A673 (cell line): ENCODE data around the gene TMEM63A. TPM values are rescaled to one million over a fixed set of nuclear protein-coding genes. Genes with fewer than 3 reads are reported as not detected.

Experiments used
- BruUV-seq: library from RNA; stranded (reverse); fragments of 400-500 nt; replicated peaks from 2 replicates; lab custom pipeline; 2021; lab: Mats Ljungman, UMichigan
- CTCF ChIA-PET: fragments of 300-600 bp; sonication (Branson Sonifier 250); formaldehyde crosslinking; loops from one replicate; lab custom pipeline; 2022; ENCODE audit warnings: antibody characterized with exemption; lab: Charles Lee
- POLR2A ChIA-PET: fragments of 300-600 bp; sonication (Branson Sonifier 250); formaldehyde crosslinking; loops from one replicate; lab custom pipeline; 2022; ENCODE audit warnings: antibody characterized with exemption; ENCODE audit not compliant: low non-redundant PET; lab: Charles Lee
- DNase-seq: peaks from one replicate; pipeline ENCODE4 v3.0.0-alpha.2; 2015; ENCODE audit warnings: low spot score
- H3K27ac ChIP-seq: fragments of 200-600 bp; sonication (generic); 2 replicates; pipeline ENCODE4 v1.5.1; 2016; ENCODE audit warnings: mixed run types, low read depth, mild to moderate bottlenecking, mixed read lengths, antibody characterized with exemption, low read length; ENCODE audit not compliant: poor library complexity, severe bottlenecking
- H3K27me3 ChIP-seq: fragments of 200-600 bp; sonication (generic); replicated peaks from 2 replicates; pipeline ENCODE4 v1.6.1; 2017; ENCODE audit warnings: mixed run types, low read depth, mild to moderate bottlenecking, mixed read lengths, antibody characterized with exemption, low read length; ENCODE audit not compliant: insufficient read depth, poor library complexity
- H3K36me3 ChIP-seq: fragments of 200-600 bp; sonication (generic); 2 replicates; pipeline ENCODE4 v1.6.1; 2016; ENCODE audit warnings: mixed run types, mild to moderate bottlenecking, mixed read lengths, antibody characterized with exemption, low read length; ENCODE audit not compliant: insufficient read depth, poor library complexity, severe bottlenecking
- H3K4me1 ChIP-seq: fragments of 200-600 bp; sonication (generic); 2 replicates; pipeline ENCODE4 v1.6.1; 2017; ENCODE audit warnings: mixed run types, mild to moderate bottlenecking, mixed read lengths, antibody characterized with exemption, low read length; ENCODE audit not compliant: insufficient read depth, poor library complexity, severe bottlenecking
- H3K4me3 ChIP-seq: fragments of 200-600 bp; sonication (generic); 2 replicates; pipeline ENCODE4 v1.5.1; 2016; ENCODE audit warnings: low read depth, mixed run types, mild to moderate bottlenecking, mixed read lengths, low read length; ENCODE audit not compliant: poor library complexity, severe bottlenecking
- H3K9me3 ChIP-seq: fragments of 200-600 bp; sonication (generic); 2 replicates; pipeline ENCODE4 v1.6.1; 2016; ENCODE audit warnings: mixed run types, low read depth, mild to moderate bottlenecking, mixed read lengths, antibody characterized with exemption, low read length; ENCODE audit not compliant: poor library complexity, severe bottlenecking
- CTCF ChIP-seq: fragments of 300-800, 200-600 bp; sonication (generic); conservative IDR thresholded peaks from 2 replicates; pipeline ENCODE4 v1.5.1; 2017; ENCODE audit warnings: low read depth, mild to moderate bottlenecking, antibody characterized with exemption, low read length, moderate library complexity, mixed read lengths
- EZH2 ChIP-seq: fragments of 200-600 bp; sonication (generic); IDR thresholded peaks from 2 replicates; pipeline ENCODE4 v1.6.1; 2017; ENCODE audit warnings: borderline replicate concordance, low read depth, mild to moderate bottlenecking, mixed read lengths, antibody characterized with exemption, low read length; ENCODE audit not compliant: poor library complexity, severe bottlenecking
- intact Hi-C: fragments of 100-400 bp; cut with micrococcal nuclease; formaldehyde crosslinking; loops from one replicate; pipeline ENCODE4 v1.10.0; 2022; ENCODE audit not compliant: unreplicated experiment
- total RNA-seq: library from RNA; stranded (reverse); gene quantifications from 2 replicates; pipeline ENCODE4 v1.2.3, GENCODE V29; 2021

Gene TMEM63A
- total RNA-seq, 1 experiment from 2014 or later: 25.3 TPM

GRCh38 chr1:225814381-225814780 lies 67.8 kb downstream of the TMEM63A start:
- Histone ChIP-seq H3K9me3 (no peaks in the 10 kb centered on the region), H3K36me3 (no peaks in the 10 kb centered on the region), H3K27me3 (no peaks in the 10 kb centered on the region), H3K4me3 (no peak overlapping the region), H3K27ac (peak overlapping the region; percentile 48), H3K4me1 (peaks cover 41% of the 10 kb centered on the region)
- DNase-seq: no peak
- no peak for TF ChIP-seq EZH2
- no peak for TF ChIP-seq CTCF
- POLR2A ChIA-PET: no interaction called here
- CTCF ChIA-PET: interaction anchor here (1.9 kb wide), 1 partner anchor 340 kb away, joined by 5 read pairs; no protein-coding TSS in a partner anchor
- BruUV-seq: no TSS peak
- intact Hi-C loops: loop anchor here (5.0 kb wide), 1 partner anchor 37 kb away; the partner anchor contains the start of gene SRP9

- intact Hi-C loops: loop anchor here (5.0 kb wide), 1 partner anchor 36 kb away; the partner anchor contains the start of gene SRP9
- no TSS peak for BruUV-seq
- Histone ChIP-seq H3K27me3 (no peaks in the 10 kb centered on the region), H3K4me3 (peak overlapping the region; percentile 38), H3K4me1 (peaks cover 41% of the 10 kb centered on the region), H3K27ac (peak overlapping the region; percentile 48), H3K9me3 (no peaks in the 10 kb centered on the region), H3K36me3 (no peaks in the 10 kb centered on the region)
- ChIA-PET CTCF (interaction anchor here (0.6 to 1.9 kb wide), 3 partner anchors 12 to 339 kb away, joined by 3 to 5 read pairs (median 5); partner anchors contain the start of gene SRP9), POLR2A (no interaction called here)
- DNase-seq: peak; percentile 87
- TF ChIP-seq CTCF (no peak), EZH2 (no peak)
Measured at GRCh38 chr1:225813214-225813964, 68.8 kb downstream of the TMEM63A start.

- intact Hi-C loops: loop anchor here (5.0 kb wide), 1 partner anchor 35 kb away; the partner anchor contains the start of gene SRP9
- no peaks in the 10 kb centered on the region for H3K27me3 ChIP-seq
- POLR2A ChIA-PET: no interaction called here
- peak overlapping the region; percentile 48 for H3K27ac ChIP-seq
- no peak for DNase-seq
- no peaks in the 10 kb centered on the region for H3K36me3 ChIP-seq
- peaks cover 39% of the 10 kb centered on the region for H3K4me1 ChIP-seq
- CTCF ChIA-PET: interaction anchor here (0.9 to 1.9 kb wide), 2 partner anchors 35 to 338 kb away, joined by 5 read pairs; partner anchors contain the start of gene SRP9
- BruUV-seq: no TSS peak
- no peak overlapping the region for H3K4me3 ChIP-seq
- H3K9me3 ChIP-seq: no peaks in the 10 kb centered on the region
- TF ChIP-seq CTCF (no peak), EZH2 (no peak)
Measured at GRCh38 chr1:225812488-225813213, 69.5 kb downstream of the TMEM63A start.
